ENCODE results near the gene ABAT. TPM values are rescaled to one million over a fixed set of nuclear protein-coding genes. Genes with fewer than 3 reads are reported as not detected.
A peak's percentile ranks its signal among the peaks of the same experiment; 100 is the strongest.
"Not testable (repeated sequence)": the region's sequence is repeated elsewhere in the genome, so short reads cannot be mapped to it uniquely, and the experiment has no call there.

ABAT gene
- total RNA-seq, 4 donors from 2014 or later: 5.5 to 8.4 (median 6.5) TPM

DNA sequence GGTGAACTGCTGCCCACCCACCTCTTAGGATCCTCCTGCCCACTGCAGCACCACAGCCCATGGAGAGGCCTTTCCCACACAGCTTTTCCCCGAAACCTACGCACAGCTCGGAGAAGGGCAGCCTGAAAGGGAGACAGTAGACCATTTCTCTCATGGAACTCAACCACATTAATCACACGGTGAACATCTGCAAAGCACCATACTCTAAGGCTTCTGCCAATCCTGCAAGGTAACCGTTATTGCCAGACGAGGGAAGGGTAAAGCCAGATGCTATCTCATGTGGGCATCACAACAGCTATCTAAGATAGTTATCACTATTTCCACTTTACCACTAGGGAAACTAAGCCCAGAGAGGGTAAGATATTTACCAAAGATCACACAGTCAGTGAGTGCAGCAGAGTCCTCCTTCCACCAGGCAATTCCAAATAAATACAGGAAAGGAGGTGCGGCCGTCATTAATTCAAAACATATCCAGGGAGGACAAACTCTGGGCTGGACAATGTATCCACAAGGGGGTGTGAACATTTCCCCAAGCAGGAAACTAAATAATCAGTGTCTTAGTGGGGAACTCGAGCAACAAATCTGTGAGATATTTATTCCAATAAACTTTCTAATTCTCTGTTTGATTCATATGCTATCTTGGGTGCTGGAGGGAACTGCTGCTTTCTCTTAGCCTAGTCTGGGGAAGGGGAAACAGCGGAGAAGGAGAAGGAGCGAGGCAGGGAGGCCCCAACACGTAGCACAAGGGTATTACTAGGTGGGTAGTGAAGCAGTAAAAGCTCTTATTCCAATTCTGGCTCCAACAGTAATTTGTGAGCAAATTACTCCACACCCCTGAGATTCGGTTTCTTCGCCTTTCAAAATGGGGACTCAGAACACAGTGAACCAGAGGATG, 122.3 kb downstream of the ABAT start:
- ATAC-seq (ENCODE audit: low FRiP score) (no peak), DNase-seq (ENCODE audit: low spot score) (no peak)
- no peak for TF ChIP-seq CTCF (IDR thresholded peaks at IDR 0.05)

GRCh38 chr16:8797364-8798173, 123.2 kb downstream of the ABAT start, which contains the start of the genes PMM2 and TMEM186:
PMM2 (plus strand) TSS chr16:8797839; CDS start chr16:8797883, 44 bp downstream.
TMEM186 (minus strand) TSS chr16:8797639; CDS start chr16:8797614, 25 bp downstream.
- peak in 1 of 3 donors; percentile 7 for TF ChIP-seq CTCF (IDR thresholded peaks at IDR 0.05)
- ATAC-seq (ENCODE audit: low FRiP score): peak; percentile 98
- peak; percentile 79 for DNase-seq (ENCODE audit: low spot score)

DNA sequence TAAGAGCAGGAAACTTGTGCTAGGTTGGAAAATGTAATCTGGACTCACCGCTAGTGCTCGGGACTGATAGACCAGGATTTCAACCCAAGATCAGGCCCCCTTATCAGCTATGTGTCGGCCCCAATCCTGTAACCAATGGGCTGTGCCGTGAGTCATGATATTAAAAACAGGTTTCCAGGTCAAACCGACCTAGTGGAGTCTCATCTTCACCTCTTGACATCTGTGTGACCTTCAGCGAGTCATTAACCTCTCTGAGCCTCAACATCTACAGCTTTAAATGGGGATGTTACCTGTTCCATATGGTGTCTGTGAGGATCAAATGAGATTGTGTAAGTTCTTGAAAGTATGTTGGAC, 123.7 kb downstream of the ABAT start:
- DNase-seq (ENCODE audit: low spot score) (no peak), ATAC-seq (ENCODE audit: low FRiP score) (peak; percentile 57)
- no peak for TF ChIP-seq CTCF (IDR thresholded peaks at IDR 0.05)

DNA sequence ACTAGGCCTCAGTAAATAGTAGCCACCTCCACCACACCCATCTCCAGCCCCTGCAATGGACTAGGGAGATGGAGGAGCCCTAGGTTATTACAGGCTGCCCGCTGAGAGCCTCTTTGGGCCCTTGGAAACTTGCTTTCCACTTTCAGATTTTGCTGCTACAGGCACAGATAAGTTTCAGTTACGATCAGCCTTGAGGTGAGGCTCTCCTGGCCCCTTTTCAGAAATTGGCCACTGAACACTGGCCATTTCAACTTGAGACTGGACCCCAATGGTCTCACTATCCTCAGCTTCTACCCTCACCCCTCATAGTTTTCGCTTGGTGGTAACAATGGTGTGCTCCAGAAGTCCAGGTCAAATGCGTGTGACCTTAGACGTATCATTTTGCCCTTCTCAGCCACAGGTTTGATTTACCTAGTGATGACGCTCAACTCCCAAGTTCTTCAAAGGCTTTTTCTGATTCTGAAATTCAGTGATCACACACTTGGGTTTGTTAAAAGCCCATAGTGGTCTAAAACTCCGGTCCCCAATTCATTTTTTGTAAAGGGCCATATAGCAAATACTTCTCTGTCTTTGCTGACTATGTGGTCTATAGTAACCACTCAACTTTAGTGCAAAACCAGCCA, 124.2 kb downstream of the ABAT start:
- DNase-seq (ENCODE audit: low spot score): no peak
- no peak for TF ChIP-seq CTCF (IDR thresholded peaks at IDR 0.05)
- no peak for ATAC-seq (ENCODE audit: low FRiP score)

DNA sequence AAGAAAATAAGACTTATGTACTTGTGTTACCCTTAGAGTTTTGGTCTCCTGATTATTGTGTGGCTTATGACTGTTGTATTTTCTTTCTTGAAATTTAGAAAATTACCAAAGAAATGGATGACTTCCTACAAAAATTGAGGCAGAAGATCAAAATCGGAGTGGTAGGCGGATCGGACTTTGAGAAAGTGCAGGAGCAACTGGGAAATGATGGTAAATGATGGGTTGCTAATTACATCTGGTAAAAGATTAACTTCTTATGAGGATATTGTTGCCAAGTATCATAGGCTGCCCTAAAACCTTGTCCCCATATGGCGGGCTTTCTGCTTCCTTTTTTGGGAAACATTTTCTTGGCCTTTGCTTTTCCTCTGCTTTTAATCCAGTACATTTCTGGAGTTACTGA, 127.3 kb downstream of the ABAT start:
- ATAC-seq (ENCODE audit: low FRiP score) (no peak), DNase-seq (ENCODE audit: low spot score) (no peak)
- TF ChIP-seq CTCF (IDR thresholded peaks at IDR 0.05): no peak

GRCh38 chr16:8803733-8804132, 129.3 kb downstream of the ABAT start:
- ATAC-seq (ENCODE audit: low FRiP score); DNase-seq (ENCODE audit: low spot score): not testable (repeated sequence)

- DNase-seq (ENCODE audit: low spot score) (no peak), ATAC-seq (ENCODE audit: low FRiP score) (no peak)
- no peak for TF ChIP-seq CTCF (IDR thresholded peaks at IDR 0.05)
Observed at GRCh38 chr16:8804313-8804712, 129.9 kb downstream of the ABAT start.

Measured in omental fat pad (tissue), 4 donors.